HepG2 (cell line): ENCODE measurements around the gene DPH7. TPM values are rescaled to one million over a fixed set of nuclear protein-coding genes. Genes with fewer than 3 reads are reported as not detected.
"Not testable (repeated sequence)": the region's sequence is repeated elsewhere in the genome, so short reads cannot be mapped to it uniquely, and the experiment has no call there.

ENCODE experiments used
- ATAC-seq: fragments of 200-7000 bp; cut with Tn5 transposase; 3 replicates; pipeline ENCODE4 v1.9.1; 2020; ENCODE audit warnings: mild to moderate bottlenecking, moderate library complexity
- BruUV-seq: library from RNA; stranded (reverse); fragments of 400-500 nt; replicated peaks from 2 replicates; lab custom pipeline; 2021; lab: Mats Ljungman, UMichigan
- CTCF ChIA-PET: fragments of 300-600 bp; formaldehyde crosslinking; extraction: SDS; loops from one replicate; lab custom pipeline; 2021; ENCODE audit warnings: low total read pairs, inconsistent platforms, low intra/inter-chr PET ratio; lab: Yijun Ruan, JAX
- POLR2A ChIA-PET: fragments of 350-600 bp; sonication (Branson Sonifier 250); formaldehyde crosslinking; loops from one replicate; lab custom pipeline; 2020; ENCODE audit warnings: antibody characterized with exemption, inconsistent platforms; lab: Yijun Ruan, JAX
- DNase-seq: peaks from one replicate; pipeline ENCODE4 v3.0.0-alpha.2; 2015; ENCODE audit warnings: low spot score
- FAIRE-seq: peaks from 3 replicates; lab custom pipeline; 2011; peaks lifted over from hg19 to GRCh38; lab: Jason Lieb, UNC
- H2AFZ ChIP-seq: one replicate; pipeline ENCODE4 v1.6.1; 2011; ENCODE audit warnings: low read length, inconsistent platforms
- H3K27ac ChIP-seq: fragments of 300-600 bp; 3 replicates; pipeline ENCODE4 v1.8.0; 2011; ENCODE audit warnings: mixed run types, mild to moderate bottlenecking, mixed read lengths, low read length, inconsistent platforms; ENCODE audit not compliant: insufficient read depth; ENCODE audit errors: extremely low read length
- H3K27me3 ChIP-seq, 2 experiments: fragments of 200-600 bp in 1 of 2; 2 replicates in 1 of 2; 3 replicates in 1 of 2; pipeline versions ENCODE4 v1.6.0 to v1.8.0; 2011; ENCODE audit warnings: low read length in 2 of 2, mild to moderate bottlenecking in 2 of 2, moderate library complexity in 2 of 2, inconsistent platforms in 1 of 2; ENCODE audit not compliant: insufficient read depth in 2 of 2, control insufficient read depth in 1 of 2
- H3K36me3 ChIP-seq, 2 experiments: fragments of 200-600 bp in 1 of 2; replicated peaks in 1 of 2; 2 replicates in 1 of 2; 3 replicates in 1 of 2; pipeline versions ENCODE4 v1.5.1 to v1.8.0; 2011; ENCODE audit warnings: low read length in 2 of 2, inconsistent platforms in 1 of 2; ENCODE audit not compliant: insufficient read depth in 2 of 2, control insufficient read depth in 1 of 2
- H3K4me1 ChIP-seq: 2 replicates; pipeline ENCODE4 v1.5.1; 2012; ENCODE audit warnings: low read length, inconsistent platforms; ENCODE audit not compliant: insufficient read depth
- H3K4me2 ChIP-seq: 2 replicates; pipeline ENCODE4 v1.6.0; 2011; ENCODE audit warnings: low read depth, low read length, inconsistent platforms
- H3K4me3 ChIP-seq, 3 experiments: fragments of 200-600 bp in 1 of 3; sonication (generic), shearing (Covaris generic) in 1 of 3; replicated peaks in 1 of 3; 2 replicates each; pipeline ENCODE4 v1.5.1; 2011 to 2016; ENCODE audit warnings: low read length in 3 of 3, inconsistent platforms in 2 of 3, low read depth in 2 of 3, mild to moderate bottlenecking in 2 of 3, control low read depth in 1 of 3, mixed read lengths in 1 of 3; ENCODE audit not compliant: insufficient read depth in 1 of 3
- H3K79me2 ChIP-seq: one replicate; pipeline ENCODE4 v1.6.1; 2011; ENCODE audit warnings: low read length, inconsistent platforms; ENCODE audit not compliant: insufficient read depth
- H3K9ac ChIP-seq: 2 replicates; pipeline ENCODE4 v1.6.0; 2011; ENCODE audit warnings: mild to moderate bottlenecking, low read depth, low read length, inconsistent platforms; ENCODE audit not compliant: insufficient read depth
- H3K9me3 ChIP-seq: 2 replicates; pipeline ENCODE4 v1.5.1; 2012; ENCODE audit warnings: mild to moderate bottlenecking, low read length
- H4K20me1 ChIP-seq: 2 replicates; pipeline ENCODE4 v1.6.0; 2011; ENCODE audit warnings: inconsistent platforms, mild to moderate bottlenecking, low read length, moderate library complexity; ENCODE audit not compliant: insufficient read depth
- ASH2L ChIP-seq: fragments of 300-600, 200-600 bp; sonication (generic); IDR thresholded peaks from 2 replicates; pipeline ENCODE4 v1.7.0; 2017; ENCODE audit warnings: low read depth, mild to moderate bottlenecking, moderate library complexity, mixed read lengths, low read length; ENCODE audit not compliant: insufficient read length
- MXD4 ChIP-seq: IDR thresholded peaks from 2 replicates; pipeline ENCODE4 v1.6.1; 2016; ENCODE audit warnings: mild to moderate bottlenecking, missing biosample characterization, missing genetic modification reagents
- NCOA1 ChIP-seq: sonication (generic); formaldehyde crosslinking; IDR thresholded peaks from 2 replicates; pipeline ENCODE4 v1.9.0; 2021; ENCODE audit warnings: missing genetic modification reagents
- NR0B2 ChIP-seq: sonication (generic); formaldehyde crosslinking; IDR thresholded peaks from 2 replicates; pipeline ENCODE4 v1.4.0; 2020; ENCODE audit warnings: mild to moderate bottlenecking, missing genetic modification reagents
- POGZ ChIP-seq: sonication (generic); formaldehyde crosslinking; IDR thresholded peaks from 2 replicates; pipeline ENCODE4 v1.4.0; 2020; ENCODE audit warnings: mild to moderate bottlenecking, missing genetic modification reagents
- RFXAP ChIP-seq: sonication (generic); formaldehyde crosslinking; IDR thresholded peaks from 2 replicates; pipeline ENCODE4 v1.4.0; 2020; ENCODE audit warnings: missing genetic modification reagents, borderline replicate concordance
- SNRNP70 ChIP-seq: fragments of 200-400 bp; formaldehyde crosslinking; IDR thresholded peaks from 2 replicates; pipeline ENCODE4 v1.6.1; 2017; ENCODE audit warnings: mild to moderate bottlenecking, low read depth, low read length, moderate library complexity
- STAG1 ChIP-seq: sonication (generic); formaldehyde crosslinking; IDR thresholded peaks from 2 replicates; pipeline ENCODE4 v1.4.0; 2020; ENCODE audit warnings: missing genetic modification reagents
- ZNF263 ChIP-seq: sonication (generic); formaldehyde crosslinking; IDR thresholded peaks from 2 replicates; pipeline ENCODE4 v1.4.0; 2020; ENCODE audit warnings: missing genetic modification reagents
- WGBS: methylation state at CpG from one replicate; pipeline ENCODE4 v1.1.6; 2017; ENCODE audit warnings: low lambda C conversion rate; 5-methylcytosine and 5-hydroxymethylcytosine counted together
- in situ Hi-C: cut with HindIII; loops from 2 replicates; pipeline ENCODE4 v1.10.0; 2017; ENCODE audit warnings: low pct_unique_long_range_greater_than_20kb; ENCODE audit not compliant: extremely low pct_ligation_motif_present
- intact Hi-C: fragments of 100-400 bp; cut with micrococcal nuclease; formaldehyde crosslinking; loops from one replicate; pipeline ENCODE4 v1.10.0; 2022; ENCODE audit not compliant: unreplicated experiment
- polyA plus RNA-seq, 8 experiments: library from polyadenylated mRNA; depleted of rRNA in 3 of 8; stranded (reverse) in 7 of 8; unstranded in 1 of 8; fragments of >200 nt; fragmentation: Illumina TruSeq in 4 of 8; extraction: Trizol in 4 of 8; gene quantifications; 2 replicates each; pipeline versions ENCODE4 v1.2.1 to v1.2.3, GENCODE V29; 2011 to 2016; ENCODE audit warnings: low read depth in 4 of 8, missing spikeins in 1 of 8, mixed read lengths in 1 of 8; ENCODE audit not compliant: insufficient read depth in 1 of 8
- total RNA-seq, 5 experiments: library from RNA; depleted of rRNA; stranded (reverse); fragments of >200 nt; fragmentation: Illumina TruSeq; extraction: Trizol; gene quantifications; 2 replicates each; pipeline ENCODE4 v1.2.3, GENCODE V29; 2016; ENCODE audit warnings: low read depth in 1 of 5

DPH7 gene
- total and polyA plus RNA-seq, 2 of the 13 experiments (the other 11 are each of a cell fraction or from before 2014, with no cell fraction given) = 27.6 to 31.6 TPM

DNA sequence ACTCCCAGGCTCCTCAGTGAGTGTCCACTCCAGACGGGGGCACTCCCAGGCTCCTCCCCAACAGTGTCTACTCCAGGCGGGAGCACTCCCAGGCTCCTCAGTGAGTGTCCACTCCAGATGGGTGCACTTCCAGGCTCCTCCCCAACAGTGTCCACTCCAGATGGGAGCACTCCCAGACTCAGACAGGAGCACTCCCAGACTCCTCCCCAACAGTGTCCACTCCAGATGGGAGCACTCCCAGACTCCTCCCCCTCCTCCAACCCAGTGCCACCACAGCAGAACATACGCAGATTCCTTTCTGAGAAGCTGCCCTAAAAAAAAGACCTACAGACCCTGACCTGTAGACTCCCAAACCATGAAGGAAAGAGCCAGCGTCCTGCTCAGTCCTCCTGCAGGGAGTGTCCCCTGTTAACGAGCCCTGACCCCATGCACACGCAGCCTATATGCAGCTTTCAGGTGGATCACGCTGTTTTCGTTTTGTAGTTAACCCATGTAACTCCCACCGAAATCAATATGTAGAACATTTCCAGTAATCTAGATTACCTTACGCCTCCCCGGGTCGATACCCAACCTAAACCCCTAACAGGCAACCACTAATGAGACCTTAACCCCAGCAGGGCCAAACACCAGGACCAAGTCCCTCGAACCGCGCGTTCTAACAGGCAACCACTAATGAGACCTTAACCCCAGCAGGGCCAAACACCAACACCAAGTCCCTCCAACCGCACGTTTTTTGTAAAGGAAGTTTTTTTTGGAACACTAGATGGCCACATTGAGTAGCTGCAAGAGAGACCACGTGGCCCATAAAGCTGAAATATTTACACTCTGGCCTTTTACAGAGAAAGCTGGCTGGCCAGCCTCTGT is 44.2 kb downstream of the DPH7 start (continued):
- no peak for TF ChIP-seq RFXAP
- TF ChIP-seq STAG1 (CRISPR knock-in tag) = peak; percentile 46
- peak; percentile 74 for TF ChIP-seq MXD4 (CRISPR knock-in tag)
- TF ChIP-seq NR0B2 (CRISPR knock-in tag) = peak; percentile 30; the same call in 1 of the 2 replicates
- TF ChIP-seq NCOA1 = no peak
- no peak for TF ChIP-seq SNRNP70
- peak; percentile 51 for TF ChIP-seq POGZ (CRISPR knock-in tag)

GRCh38 chr9:137532891-137533468 is 45.7 kb downstream of the DPH7 start:
- H3K27ac ChIP-seq, H3K9ac ChIP-seq, BruUV-seq, H3K27me3 ChIP-seq, in situ Hi-C loops, POLR2A ChIA-PET, CTCF ChIA-PET, H3K9me3 ChIP-seq, H3K79me2 ChIP-seq, FAIRE-seq, H3K36me3 ChIP-seq, DNase-seq, H2AFZ ChIP-seq, intact Hi-C loops, H3K4me3 ChIP-seq, H4K20me1 ChIP-seq, ATAC-seq, H3K4me2 ChIP-seq: not testable (repeated sequence)
- peaks cover 13% of the 10 kb centered on the region for H3K4me1 ChIP-seq
- WGBS = 33% methylated on average over 5 of the region's 10 CpGs
- TF ChIP-seq ZNF263 (CRISPR knock-in tag) (peak; percentile 94), ASH2L (peak; percentile 69)
